T-helper 22 cell (primary cell): ENCODE data around the gene CCDC88B.

Experiments used
- DNase-seq: peaks from one replicate; pipeline ENCODE4 v3.0.0-alpha.2; 2020; ENCODE audit warnings: low read depth

The CCDC88B gene, protein sequence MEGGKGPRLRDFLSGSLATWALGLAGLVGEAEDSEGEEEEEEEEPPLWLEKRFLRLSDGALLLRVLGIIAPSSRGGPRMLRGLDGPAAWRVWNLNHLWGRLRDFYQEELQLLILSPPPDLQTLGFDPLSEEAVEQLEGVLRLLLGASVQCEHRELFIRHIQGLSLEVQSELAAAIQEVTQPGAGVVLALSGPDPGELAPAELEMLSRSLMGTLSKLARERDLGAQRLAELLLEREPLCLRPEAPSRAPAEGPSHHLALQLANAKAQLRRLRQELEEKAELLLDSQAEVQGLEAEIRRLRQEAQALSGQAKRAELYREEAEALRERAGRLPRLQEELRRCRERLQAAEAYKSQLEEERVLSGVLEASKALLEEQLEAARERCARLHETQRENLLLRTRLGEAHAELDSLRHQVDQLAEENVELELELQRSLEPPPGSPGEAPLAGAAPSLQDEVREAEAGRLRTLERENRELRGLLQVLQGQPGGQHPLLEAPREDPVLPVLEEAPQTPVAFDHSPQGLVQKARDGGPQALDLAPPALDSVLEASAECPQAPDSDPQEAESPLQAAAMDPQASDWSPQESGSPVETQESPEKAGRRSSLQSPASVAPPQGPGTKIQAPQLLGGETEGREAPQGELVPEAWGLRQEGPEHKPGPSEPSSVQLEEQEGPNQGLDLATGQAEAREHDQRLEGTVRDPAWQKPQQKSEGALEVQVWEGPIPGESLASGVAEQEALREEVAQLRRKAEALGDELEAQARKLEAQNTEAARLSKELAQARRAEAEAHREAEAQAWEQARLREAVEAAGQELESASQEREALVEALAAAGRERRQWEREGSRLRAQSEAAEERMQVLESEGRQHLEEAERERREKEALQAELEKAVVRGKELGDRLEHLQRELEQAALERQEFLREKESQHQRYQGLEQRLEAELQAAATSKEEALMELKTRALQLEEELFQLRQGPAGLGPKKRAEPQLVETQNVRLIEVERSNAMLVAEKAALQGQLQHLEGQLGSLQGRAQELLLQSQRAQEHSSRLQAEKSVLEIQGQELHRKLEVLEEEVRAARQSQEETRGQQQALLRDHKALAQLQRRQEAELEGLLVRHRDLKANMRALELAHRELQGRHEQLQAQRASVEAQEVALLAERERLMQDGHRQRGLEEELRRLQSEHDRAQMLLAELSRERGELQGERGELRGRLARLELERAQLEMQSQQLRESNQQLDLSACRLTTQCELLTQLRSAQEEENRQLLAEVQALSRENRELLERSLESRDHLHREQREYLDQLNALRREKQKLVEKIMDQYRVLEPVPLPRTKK (N-terminal part only)

DNA sequence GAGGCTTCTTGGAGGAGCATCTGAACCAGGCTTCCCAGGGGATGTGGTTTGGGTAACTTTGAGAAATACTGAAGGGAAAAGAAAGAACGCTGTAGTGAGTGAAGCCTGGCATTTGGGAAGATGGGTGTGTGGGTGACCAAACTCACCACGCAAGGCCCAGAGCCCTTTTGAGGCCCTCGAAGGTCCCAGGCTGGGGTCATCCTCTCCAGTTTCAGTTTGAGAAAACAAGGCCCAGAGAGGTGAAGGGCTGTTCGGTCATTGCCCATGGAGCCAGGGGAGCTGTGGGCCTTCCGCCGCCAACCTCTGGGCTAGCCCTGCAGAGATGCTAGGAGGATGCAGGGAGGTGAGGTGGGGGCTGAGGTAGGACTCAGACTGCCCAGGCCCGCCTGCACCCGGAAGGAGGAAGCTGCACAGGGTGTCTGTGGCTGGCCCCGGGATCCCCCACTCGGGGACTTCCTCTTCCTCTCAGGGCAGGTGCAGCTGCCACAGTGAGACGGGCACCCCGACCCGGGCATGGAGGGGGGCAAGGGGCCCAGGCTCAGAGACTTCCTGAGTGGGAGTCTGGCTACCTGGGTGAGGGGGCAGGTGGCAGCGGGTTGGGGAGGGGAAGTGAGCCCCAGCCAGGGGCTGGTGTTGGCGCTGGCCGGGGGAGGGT is at the start of gene CCDC88B:
Gene CCDC88B (plus strand): TSS at position 451 of the 655 bp plus-strand sequence. CDS start 63 bp downstream, at position 514.
- DNase-seq, result peak; percentile 85

DNA sequence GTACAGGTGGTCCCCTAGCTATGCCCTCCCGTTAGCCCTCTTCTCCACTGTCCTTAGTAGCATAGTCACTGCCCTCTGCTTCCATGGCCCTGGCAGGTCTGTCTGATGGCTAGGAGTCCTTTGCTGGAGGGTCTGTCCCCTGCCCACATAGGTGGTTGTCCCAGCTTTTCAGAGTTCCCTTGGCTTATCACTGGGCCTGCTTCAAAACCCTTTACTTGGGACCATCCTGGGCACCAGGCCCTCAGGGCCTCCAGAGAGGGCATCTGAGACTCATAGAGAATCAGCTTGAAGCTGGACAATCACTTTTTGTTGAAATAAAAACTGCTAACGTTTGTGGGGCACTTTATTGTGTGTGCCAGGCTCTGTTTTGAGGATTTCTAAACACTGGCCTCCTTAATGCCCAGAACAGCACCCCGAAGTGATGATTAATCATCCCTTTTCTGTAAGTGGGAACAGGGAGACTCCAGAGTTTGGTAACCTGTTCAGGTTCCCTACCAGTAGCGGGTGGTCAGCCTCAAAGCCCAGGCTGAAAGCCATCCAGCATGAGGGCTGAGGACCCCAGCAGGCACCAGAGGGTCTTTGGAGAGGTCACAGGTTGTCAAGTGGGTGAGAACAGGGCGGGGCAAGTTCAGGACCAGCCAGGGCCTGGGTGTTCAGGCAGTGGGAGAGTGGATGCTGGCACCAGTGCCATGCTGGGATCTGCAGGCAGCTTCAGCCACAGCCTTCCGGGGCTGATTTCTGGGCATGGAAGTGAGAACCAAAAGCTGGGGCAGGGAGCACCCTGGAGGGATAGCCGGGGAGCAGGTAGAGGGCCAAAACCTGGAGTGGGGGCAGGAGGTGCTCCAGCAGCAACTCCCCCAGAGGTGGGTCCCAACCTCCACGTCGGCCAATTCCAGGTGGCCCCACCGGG is 49.4 kb upstream of the CCDC88B start:
- DNase-seq, result no peak

DNA sequence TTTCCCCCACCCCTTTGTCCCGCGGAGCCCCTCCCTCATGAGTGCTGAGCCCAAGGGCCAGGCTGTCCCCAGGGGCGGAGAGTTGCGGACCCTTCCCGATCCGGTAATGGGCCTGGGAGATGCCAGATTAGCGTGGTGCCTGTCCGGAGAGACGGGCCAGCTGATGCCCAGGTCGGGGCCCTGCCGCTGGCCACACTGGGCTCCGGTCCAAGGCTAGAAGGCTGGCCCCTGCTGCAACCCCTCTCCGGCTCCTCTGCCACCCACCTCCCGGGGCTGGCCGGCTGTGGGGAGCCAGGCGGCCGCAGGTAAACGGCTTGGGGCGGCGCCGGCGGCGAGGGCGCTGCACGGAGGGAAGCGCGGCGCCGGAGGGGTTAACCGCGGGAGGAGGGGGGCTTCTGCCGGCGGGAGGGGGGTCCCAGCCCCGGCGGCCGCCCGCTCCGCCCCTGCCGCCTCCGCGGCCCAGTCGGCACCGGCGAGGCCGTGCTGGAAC is 48.7 kb upstream of the CCDC88B start, which contains the start of gene KCNK4:
Gene KCNK4 (plus strand): TSS at position 41 of the 490 bp plus-strand sequence. CDS start 1,717 bp downstream, outside the sequence.
- DNase-seq, result no peak

DNA sequence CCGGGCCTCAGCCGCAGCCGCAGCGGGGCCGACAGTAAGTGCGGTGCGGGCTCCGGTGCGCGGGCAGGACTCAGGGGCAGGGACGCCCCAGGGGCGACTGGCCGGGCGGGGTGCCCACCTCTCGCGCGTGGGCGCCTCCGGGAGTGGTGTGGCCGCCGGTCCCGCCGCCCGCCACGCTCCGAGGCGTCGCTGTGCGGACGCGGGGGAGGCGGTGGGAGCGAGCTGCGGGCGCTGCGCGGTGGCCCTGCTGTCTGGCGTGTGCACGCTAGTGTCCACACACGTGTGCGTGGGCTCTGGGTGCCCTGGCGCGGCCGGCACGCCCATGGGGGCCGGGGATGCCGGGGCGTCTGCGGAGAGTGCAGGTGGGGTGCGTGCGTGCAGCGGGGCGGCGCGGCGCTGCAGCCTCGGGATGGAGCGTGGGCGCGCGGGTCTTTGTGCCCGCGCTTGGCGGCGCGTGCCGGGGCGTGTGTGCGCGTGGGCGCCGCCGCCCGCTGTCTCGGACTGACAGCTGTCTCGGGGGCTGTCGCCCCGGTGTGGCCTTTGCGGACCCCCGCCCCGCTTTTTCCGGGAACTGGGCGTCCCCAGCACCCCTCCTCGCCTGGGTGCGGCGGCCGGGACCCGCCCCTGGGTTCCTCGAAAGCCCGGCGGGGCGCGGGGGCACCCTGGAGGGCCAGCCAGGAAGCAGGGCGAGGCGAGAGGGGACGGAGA is 48.1 kb upstream of the CCDC88B start:
- DNase-seq, result no peak

DNA sequence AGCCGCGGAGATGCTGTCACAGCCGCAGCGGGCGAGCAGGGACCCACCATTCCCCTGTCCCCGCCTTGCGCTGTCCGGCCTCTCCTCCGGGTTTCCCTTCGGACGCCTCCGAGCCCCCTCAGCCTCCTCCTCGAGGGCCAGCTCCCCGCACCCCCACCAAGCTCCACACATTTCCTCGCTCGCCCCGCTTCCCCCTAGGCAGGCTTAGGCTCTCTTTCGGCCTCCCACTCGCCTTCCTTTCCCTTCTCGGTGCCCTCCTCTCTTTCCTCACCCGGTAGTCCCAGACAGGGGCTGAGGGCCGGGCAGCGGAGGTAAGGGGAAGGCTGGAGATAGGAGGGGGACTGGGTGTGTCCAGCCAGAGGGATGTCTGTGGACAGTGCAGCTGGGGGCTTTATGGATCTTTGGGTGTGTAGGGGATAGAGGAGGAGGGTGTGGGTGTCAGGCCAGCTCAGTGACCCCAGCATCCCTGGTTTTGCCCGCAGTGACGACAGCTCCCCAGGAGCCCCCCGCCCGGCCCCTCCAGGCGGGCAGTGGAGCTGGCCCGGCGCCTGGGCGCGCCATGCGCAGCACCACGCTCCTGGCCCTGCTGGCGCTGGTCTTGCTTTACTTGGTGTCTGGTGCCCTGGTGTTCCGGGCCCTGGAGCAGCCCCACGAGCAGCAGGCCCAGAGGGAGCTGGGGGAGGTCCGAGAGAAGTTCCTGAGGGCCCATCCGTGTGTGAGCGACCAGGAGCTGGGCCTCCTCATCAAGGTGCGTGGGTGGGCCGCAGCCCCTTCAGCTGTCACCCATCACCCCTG is 47.3 kb upstream of the CCDC88B start:
- no peak for DNase-seq

DNA sequence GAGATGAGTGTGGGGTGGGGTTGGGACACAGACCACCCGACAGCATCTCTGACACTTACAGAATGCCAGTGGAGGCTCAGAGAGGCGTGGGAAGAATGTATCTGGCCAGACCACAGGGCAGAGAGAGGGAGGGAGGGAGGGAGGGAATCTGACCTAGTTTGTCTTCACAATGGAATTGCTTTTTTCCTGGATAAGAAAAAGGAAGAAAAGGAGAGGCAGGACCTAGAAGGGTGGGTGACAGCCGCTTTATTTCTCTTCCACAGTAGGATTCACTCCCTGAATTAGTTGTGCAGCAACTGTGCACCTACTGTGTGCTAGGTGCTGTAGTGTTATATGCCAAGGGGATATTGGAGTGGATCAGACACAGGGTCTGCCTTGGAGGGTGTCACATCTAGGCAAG is 45.2 kb upstream of the CCDC88B start:
- DNase-seq, result no peak

DNA sequence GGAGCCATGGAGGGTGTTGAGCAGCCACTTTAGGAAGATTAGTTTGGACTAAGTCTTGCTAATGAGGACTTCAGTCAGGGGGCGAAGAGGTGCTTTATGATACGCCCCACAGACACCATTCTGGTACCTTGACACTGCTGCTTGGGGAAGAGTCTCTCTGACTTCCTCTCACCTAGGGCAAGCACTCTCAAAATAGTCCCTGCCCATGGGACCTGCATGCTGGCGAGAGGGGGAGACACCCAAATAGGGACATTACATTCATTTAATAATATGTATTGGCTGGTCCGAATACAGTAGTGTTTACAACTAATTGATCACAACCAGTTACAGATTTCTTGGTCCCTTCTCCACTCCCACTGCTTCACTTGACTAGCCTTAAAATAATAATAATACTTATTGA is 44.2 kb upstream of the CCDC88B start:
- no peak for DNase-seq

DNA sequence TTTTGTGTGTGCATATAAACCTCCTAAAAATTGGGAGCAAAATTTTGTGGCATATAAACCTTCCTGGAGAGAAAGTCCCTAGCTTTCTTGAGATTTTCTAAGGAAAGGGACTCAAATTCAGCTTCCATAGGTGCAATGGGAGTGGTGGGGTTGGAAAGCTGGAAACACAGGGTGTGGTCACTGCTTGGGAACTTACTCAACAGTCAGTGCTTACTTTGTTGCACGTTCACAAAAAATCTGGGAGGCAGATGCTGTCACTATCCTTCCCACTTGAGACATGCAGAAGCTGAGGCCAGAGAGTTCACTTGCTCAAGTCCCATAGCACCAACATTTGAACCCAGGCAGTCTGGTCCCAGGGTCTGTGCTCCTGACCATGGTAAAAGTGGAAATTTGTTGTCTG is 43.8 kb upstream of the CCDC88B start:
- DNase-seq, result no peak

DNA sequence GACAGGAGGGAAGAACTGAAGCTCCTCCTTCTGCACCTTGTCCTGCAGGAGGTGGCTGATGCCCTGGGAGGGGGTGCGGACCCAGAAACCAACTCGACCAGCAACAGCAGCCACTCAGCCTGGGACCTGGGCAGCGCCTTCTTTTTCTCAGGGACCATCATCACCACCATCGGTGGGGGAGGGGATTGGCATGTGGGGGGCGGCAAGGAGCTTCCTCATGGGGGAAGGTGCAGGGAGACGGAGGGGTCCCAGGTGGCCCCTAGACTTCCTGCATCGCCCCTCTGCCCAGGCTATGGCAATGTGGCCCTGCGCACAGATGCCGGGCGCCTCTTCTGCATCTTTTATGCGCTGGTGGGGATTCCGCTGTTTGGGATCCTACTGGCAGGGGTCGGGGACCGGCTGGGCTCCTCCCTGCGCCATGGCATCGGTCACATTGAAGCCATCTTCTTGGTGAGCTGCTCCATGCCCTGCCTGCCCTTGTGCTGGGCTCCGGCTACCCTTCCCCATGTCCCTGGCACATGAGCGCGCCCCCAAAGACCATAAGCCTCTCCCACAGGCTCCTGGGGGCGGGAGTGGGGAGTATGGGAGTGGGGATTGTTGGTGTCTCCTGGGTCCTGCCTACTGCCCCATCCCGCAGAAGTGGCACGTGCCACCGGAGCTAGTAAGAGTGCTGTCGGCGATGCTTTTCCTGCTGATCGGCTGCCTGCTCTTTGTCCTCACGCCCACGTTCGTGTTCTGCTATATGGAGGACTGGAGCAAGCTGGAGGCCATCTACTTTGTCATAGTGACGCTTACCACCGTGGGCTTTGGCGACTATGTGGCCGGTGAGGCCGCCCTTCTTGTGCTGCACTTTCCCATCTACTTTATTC is 42.9 kb upstream of the CCDC88B start:
- DNase-seq, result no peak

DNA sequence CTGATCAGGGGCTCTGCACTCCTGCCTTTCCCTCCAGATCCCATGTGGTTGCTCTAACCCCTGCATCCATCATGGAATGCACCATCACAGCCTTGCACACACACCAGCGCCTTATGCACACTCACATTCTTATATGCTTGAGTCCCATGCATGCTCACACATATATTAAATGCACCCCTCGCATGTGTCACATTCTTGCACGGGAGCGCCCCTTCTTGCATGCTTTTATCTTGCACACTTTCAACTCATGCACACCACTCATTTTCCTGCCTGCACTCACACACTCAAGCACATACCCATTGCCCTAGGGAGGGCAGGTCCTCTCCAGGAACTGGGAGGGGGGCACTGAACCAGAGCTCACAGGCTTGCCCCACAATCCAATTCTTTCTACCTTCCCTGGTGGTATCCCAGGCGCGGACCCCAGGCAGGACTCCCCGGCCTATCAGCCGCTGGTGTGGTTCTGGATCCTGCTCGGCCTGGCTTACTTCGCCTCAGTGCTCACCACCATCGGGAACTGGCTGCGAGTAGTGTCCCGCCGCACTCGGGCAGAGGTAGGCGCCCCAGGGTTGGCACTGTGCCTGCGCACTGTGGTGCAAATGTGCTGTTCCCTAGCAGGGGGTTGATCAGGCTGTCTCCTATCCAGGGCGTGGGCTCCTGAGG is 42.2 kb upstream of the CCDC88B start:
- DNase-seq, result no peak

DNA sequence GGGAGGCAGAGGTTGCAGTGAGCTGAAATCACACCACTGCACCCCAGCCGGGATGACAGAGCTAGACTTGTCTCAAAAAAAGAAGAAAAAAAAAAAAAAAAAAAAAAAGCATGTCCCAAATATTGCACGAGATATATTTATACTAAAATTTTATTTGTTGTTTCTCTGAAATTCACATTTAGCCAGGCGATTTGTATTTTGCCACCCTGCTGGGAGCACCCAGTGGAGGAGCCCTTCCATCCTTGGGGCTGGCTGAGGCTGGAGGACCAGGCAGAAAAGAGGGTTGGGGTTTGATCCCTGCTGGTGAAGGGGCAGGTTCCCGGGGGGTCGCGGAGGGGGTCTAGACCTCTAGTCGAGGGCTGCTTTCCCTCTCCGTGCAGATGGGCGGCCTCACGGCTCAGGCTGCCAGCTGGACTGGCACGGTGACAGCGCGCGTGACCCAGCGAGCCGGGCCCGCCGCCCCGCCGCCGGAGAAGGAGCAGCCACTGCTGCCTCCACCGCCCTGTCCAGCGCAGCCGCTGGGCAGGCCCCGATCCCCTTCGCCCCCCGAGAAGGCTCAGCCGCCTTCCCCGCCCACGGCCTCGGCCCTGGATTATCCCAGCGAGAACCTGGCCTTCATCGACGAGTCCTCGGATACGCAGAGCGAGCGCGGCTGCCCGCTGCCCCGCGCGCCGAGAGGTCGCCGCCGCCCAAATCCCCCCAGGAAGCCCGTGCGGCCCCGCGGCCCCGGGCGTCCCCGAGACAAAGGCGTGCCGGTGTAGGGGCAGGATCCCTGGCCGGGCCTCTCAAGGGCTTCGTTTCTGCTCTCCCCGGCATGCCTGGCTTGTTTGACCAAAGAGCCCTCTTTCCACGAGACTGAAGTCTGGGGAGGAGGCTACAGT is 40.8 kb upstream of the CCDC88B start:
- DNase-seq, result no peak

DNA sequence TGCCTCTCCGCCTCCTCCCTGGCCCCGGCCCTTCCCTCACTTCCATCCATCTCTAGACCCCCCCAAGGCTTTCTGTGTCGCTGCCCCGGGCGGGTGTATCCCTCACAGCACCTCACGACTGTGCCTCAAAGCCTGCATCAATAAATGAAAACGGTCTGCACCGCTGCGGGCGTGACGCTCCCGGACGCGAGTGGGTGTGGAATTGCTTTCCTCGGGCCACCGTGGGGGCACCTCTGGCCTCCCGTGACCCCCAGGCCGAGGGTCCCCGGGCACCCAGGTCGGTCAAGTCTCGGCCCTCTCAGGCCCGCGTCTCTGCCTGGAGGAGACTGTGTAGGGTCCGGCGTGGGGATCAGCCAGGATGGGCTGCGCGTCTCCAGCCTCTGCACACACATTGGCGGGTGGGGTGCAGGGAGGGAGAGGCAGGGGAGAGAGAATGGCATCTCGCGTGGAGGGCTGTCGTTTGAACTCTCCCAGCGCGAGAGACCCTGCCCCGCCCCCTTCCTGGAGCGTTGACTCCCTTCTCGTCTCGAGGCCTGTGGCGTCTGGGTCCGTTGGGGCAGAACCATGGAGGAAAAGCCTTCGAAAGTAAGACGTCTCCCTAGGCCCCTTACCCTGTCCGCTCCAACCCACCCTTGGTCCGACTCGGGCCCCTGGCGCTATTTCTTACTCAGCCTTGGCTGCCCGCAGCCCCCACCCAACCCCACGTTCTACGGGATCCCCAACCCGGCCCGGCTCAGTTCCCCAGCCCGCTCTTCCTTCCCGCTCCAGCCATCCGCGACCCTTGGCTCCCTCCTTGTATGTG is 40.0 kb upstream of the CCDC88B start, which contains the start of gene CATSPERZ:
Gene CATSPERZ (plus strand): TSS at position 512 of the 802 bp plus-strand sequence. CDS start 53 bp downstream, at position 565.
- no peak for DNase-seq

DNA sequence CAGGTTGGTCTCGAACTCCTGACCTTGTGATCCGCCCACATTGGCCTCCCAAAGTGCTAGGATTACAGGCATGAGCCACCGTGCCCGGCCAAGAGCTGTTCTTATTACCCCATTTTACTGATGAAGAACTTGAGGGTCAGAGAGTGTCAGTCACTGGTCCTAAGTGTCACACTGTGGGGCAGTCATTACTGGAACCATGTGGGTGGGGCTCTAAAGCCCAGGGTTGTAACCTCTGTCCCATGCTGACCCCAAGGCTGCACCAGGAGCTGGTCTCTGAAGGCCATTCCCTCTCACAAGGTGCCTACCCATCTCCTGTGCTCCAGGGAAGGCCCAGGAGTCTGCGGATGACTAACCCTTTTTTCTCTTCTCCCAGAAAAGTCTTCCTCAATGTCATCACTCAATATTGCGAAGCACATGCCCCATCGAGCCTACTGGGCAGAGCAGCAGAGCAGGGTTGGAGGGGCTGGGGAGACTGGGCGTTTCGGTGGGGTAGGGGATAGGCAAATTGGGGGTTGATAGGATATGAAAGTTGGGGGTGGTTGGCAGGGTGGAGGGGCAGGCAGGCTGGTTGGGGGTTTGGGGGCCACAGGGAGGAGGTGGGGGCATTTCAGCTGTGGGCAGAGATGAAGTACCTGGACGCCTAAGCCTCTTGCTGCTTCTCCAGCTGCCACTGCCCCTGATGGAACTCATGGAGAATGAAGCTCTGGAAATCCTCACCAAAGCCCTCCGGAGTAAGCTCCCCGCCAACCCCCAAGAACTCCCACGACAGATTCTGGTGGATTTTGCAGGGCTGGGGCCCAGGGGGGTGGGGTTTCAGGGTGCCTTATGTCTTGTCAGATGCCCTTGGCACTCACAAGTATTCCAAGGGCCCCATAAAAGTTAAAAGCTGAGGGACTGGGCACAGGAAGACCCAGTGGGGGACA is 36.6 kb upstream of the CCDC88B start:
- DNase-seq, result no peak

DNA sequence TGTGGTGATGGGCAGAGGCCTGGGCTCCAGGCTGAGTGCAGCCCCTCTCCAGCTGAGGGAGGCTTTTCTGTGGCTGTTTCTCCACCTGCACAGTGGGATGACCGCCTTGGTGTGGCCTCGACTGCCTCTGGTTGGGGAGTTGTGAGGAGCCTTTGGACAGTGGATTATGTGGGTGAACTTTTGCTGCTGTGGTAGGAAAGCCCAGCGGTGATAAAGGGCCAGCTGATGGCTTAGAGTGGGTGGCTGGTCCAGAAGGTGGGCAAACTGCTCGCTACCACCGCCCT is 36.0 kb upstream of the CCDC88B start:
- DNase-seq, result no peak
